ENCODE results near the gene MRI1. TPM values are rescaled to one million over a fixed set of nuclear protein-coding genes. Genes with fewer than 3 reads are reported as not detected.

MRI1 gene
- total RNA-seq, 1 donor from 2014 or later: 13.7 TPM

DNA sequence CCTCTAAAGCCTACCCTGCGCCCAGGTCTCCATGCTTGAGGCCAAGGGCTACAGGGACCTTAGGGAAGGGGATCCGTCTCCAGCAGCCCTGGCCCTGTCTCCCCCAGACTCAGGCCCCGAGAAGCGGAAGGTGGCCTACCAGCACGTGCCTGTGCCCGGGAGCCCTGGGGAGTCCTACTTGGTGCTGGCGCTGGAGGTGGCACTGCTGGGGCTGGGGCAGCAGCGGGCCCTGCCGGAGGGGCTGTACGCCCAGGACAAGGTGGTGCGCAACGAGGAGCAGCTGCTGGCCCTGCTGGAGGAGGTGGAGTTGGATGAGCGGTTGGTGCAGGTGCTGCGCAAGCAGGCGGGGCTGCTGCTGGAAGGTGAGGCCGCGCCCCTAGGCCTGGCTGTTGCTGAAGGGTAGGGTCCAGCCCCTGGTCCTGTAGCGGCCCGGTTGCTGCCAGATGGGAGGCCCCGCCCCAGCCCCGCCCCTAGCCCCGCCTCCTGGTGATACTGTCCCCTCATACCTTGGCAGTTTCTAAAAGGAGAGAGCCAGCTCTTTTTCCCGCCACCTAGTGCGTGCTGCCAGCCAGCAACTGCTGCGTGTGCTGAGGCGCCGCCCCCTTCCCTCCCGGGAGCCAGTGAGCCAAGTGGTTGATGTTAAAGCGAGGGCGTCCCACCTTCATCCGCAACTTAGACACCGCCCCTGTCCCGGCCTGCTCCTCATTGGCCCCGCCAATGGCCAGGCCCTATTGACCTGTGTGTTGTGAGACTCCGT, 53.5 kb downstream of the MRI1 start:
- peak overlapping the region; percentile 51 for H3K4me3 ChIP-seq
- no peak for DNase-seq
- intact Hi-C loops (cut with micrococcal nuclease): no loop called here
- H3K36me3 ChIP-seq: peaks cover 23% of the 10 kb centered on the region
- no peaks in the 10 kb centered on the region for H3K9me3 ChIP-seq (replicated peaks)
- no peak overlapping the region for H3K27ac ChIP-seq (replicated peaks)
- TF ChIP-seq, protein P1, sequence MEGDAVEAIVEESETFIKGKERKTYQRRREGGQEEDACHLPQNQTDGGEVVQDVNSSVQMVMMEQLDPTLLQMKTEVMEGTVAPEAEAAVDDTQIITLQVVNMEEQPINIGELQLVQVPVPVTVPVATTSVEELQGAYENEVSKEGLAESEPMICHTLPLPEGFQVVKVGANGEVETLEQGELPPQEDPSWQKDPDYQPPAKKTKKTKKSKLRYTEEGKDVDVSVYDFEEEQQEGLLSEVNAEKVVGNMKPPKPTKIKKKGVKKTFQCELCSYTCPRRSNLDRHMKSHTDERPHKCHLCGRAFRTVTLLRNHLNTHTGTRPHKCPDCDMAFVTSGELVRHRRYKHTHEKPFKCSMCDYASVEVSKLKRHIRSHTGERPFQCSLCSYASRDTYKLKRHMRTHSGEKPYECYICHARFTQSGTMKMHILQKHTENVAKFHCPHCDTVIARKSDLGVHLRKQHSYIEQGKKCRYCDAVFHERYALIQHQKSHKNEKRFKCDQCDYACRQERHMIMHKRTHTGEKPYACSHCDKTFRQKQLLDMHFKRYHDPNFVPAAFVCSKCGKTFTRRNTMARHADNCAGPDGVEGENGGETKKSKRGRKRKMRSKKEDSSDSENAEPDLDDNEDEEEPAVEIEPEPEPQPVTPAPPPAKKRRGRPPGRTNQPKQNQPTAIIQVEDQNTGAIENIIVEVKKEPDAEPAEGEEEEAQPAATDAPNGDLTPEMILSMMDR (IDR thresholded peaks at IDR 0.05; ENCODE audit: borderline replicate concordance): no peak
- peaks cover 4% of the 10 kb centered on the region for H3K4me1 ChIP-seq
- no peaks in the 10 kb centered on the region for H3K27me3 ChIP-seq (ENCODE audit: low read depth)

DNA sequence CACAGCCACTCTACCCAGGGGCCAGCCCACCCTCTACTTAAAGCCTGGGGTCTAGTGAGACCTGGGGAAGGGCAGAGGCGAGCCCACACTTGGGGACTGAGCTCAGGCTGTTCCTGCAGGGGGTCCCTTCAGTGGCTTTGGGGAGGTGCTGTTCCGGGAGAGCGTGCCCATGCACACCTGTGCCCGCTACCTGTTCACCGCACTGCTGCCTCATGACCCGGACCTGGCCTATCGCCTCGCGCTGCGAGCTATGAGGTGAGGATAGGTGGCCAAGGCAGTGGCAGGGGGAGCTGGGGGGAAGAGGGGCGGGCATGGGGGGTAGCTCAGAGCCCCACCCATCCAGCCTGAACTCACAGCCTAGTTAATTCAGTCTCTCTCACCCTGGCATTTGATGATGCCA, 54.9 kb downstream of the MRI1 start:
- TF ChIP-seq, protein P1 (IDR thresholded peaks at IDR 0.05; ENCODE audit: borderline replicate concordance): no peak
- H3K36me3 ChIP-seq: peaks cover 14% of the 10 kb centered on the region
- no peak overlapping the region for H3K4me3 ChIP-seq
- H3K27ac ChIP-seq (replicated peaks): no peak overlapping the region
- H3K9me3 ChIP-seq (replicated peaks): no peaks in the 10 kb centered on the region
- peaks cover 12% of the 10 kb centered on the region for H3K4me1 ChIP-seq
- no peaks in the 10 kb centered on the region for H3K27me3 ChIP-seq (ENCODE audit: low read depth)
- intact Hi-C loops (cut with micrococcal nuclease): no loop called here
- no peak for DNase-seq

DNA sequence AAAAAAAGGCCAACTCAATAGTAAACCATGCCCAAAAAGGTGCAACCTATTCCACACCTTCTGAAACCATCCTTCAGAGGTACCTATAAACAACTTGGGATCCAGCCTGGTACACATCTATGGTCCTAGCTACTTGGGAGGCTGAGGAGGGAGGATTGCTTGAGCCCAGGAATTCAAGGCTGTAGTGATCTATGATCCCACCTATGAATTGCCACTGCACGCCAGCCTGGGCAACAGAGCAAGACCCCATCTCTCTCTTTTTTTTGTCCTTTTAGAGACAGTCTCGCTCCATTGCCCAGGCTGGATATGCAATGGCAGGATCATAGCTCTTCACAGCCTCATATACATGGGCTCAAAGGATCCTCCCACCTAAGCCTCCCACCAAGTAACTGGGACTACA, 57.0 kb downstream of the MRI1 start:
- TF ChIP-seq, protein P1 (IDR thresholded peaks at IDR 0.05; ENCODE audit: borderline replicate concordance): no peak
- H3K27ac ChIP-seq (replicated peaks): peak overlapping the region; percentile 66

DNA sequence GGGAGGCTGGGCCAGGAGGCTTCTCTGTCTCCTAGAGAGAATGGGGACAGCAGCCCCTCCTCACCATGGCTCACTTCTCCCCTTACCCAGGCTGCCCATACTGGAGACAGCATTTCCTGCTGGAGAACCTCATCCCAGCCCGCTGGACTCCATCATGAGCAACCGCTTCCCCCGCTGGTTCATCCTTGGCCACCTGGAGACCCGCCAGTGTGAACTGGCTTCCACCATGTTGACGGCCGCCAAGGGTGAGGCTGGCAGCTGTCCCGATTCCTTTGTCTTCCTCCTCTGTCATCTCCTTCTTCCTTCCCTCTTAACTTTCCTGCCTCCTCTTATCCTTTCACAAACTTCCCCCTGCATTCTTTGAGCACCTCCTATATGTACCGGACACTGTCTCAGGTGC, 58.9 kb downstream of the MRI1 start:
- TF ChIP-seq, protein P1 (IDR thresholded peaks at IDR 0.05; ENCODE audit: borderline replicate concordance): no peak
- H3K4me3 ChIP-seq: no peak overlapping the region
- H3K36me3 ChIP-seq: peaks cover 25% of the 10 kb centered on the region
- peak; percentile 69 for DNase-seq
- no peaks in the 10 kb centered on the region for H3K27me3 ChIP-seq (ENCODE audit: low read depth)
- H3K27ac ChIP-seq (replicated peaks): peak overlapping the region; percentile 73
- intact Hi-C loops (cut with micrococcal nuclease): no loop called here
- peaks cover 12% of the 10 kb centered on the region for H3K4me1 ChIP-seq
- no peaks in the 10 kb centered on the region for H3K9me3 ChIP-seq (replicated peaks)

More for the DNA sequence above, 57.0 kb downstream of the MRI1 start:
- DNase-seq: no peak
- Histone ChIP-seq H3K4me1 (peaks cover 12% of the 10 kb centered on the region), H3K36me3 (peaks cover 18% of the 10 kb centered on the region), H3K27me3 (ENCODE audit: low read depth) (no peaks in the 10 kb centered on the region), H3K4me3 (no peak overlapping the region), H3K9me3 (replicated peaks) (no peaks in the 10 kb centered on the region)
- intact Hi-C loops (cut with micrococcal nuclease): no loop called here

Other genes starting within 250 kb of the MRI1 start
- 97.7 TPM for gene C19orf53, start 9.9 kb downstream of the MRI1 start, total RNA-seq
- 2.6 TPM for gene ZSWIM4, start 30.9 kb downstream of the MRI1 start, total RNA-seq
- 1.3 TPM for gene NANOS3, start 112.6 kb downstream of the MRI1 start, total RNA-seq
- 0.82 TPM for gene BRME1, start 141.6 kb downstream of the MRI1 start, total RNA-seq
- gene CC2D1A, start 141.7 kb downstream of the MRI1 start, total RNA-seq: 20.1 TPM
- 1.9 TPM for gene PODNL1, start 173.9 kb downstream of the MRI1 start, total RNA-seq
- gene DCAF15, start 188.0 kb downstream of the MRI1 start, total RNA-seq: 17.0 TPM
- gene RFX1, start 241.8 kb downstream of the MRI1 start, total RNA-seq: 15.2 TPM